ENCODE data around the gene BARX2.

The BARX2 gene

DNA sequence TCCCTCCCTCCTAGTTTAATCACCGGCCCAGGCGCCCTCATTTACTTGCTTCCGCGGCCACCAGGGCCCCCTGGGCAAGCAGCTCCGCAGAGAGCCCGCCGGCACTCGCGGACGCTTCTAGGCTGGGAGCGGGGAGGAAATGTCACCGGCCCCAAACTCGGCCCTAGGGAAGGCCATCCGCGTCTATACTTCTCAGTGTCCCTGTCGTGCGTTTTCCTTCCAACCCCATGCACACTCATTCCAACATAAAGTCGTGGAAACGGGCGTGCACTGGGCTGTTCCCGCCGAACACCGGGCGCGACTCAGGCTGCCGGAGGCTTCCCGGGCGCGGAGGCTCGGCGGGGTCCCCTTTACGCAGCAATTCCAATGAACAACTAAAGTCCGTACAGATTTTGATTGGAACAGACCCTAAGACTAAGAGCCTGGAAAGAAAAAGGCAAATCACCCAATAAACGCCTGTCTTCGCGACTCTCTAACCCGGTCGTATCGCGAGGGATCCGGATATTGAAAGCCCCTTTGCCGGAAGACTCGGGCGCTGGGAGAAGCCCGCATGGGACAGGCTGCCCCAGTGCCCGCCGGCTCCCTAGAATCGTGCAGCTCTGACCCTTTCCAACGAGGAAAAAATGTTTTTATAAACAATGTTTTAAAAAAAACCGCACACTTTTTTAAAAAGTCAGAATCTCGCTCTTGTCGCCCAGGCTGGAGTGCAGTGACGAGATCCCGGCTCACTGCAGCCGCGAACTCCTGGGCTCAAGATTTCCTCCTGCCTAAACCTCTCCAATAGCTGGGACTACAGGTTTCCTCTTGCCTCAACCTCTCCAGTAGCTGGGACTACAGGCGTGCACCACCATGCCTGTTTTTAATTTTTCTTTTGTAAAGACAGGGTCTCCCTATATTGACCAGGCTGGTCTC is 1.3 kb upstream of the BARX2 start:
- no peak for DNase-seq

DNA sequence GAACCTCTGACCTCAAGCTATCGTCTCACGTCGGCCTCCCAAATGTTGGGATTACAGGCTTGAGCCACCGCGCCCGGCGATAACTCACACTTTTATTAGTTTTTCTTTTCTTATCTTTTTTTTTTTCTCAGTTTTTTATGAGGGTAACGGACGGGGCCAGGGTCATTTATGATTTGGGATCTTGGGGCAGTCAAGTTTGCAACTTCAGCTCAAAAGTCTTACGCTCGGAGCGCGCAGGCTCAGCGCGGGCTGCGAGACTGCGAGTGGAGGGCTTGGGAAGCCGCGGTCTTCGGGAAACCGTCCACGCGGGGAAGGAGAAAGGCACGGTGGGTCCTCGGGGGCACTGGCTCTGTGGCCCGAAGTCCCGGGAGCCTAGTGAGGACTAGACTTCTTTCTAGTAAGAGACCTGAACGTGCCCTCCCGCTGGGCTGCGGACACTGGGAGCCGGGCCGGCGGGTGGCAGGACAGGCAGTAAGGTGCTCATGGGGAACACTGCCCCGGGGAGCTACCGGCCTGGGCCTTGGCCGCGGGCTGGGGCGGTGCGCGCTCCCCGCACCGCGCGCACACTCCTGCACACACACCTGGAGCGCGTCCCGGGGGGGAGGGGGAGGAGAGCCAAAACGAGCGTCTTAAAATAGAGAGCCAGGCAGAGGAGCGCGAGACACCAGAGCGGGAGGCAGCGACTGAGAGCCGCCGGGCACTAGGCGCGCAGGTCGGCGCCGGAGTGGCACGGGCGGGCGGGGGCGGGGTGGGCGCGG is 476 bp upstream of the BARX2 start:
- no peak for DNase-seq

DNA sequence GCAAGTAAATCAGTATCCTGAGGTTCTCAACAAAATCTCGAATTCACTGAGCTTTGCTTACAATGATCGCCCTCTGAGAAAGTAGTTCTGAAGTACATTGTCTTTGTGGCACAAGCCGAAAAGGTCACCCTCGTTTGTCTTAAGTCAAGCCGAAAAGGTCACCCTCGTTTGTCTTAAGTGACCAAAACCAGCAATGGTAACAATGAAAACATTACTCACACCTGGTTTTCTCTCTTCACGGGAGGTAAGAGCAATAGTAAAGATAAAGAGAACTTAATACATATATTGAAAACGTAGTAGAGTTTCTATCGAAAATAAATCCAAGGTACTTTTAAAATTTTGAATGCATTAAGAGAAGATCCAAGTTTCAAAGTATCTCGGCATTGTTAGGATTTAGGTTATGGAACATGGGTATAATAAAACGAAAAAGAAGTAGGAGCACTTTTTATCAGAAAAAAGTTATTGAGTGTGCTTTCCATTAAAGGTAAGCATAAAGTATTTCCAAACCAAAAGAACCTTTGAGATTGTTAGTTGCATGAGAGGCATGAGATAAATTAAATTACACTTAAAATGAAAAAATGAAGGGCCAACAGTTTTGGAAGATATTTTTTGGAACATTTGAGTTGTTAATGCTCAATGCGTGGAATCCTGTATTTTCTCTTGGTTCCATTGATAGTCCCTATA is 1.2 kb downstream of the BARX2 start:
- DNase-seq: no peak

DNA sequence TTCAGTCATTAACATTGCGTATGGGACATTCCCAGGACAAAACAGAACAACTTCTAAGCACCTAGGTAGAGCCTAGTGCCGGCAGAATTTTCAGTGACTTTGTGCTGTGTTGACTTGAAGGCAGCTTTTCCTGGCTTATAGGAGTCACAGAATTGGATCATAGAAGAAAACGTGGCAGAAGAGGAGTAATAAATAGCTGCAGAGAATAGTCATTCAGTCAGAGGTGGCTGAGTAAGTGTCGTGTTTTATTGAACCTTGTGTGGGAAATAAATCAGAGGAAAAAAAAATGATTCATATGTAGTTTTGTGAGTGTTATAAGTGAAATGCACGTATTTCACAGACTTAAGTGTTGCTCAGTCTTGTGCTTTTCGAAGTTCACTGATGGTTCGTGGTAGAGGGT is 2.1 kb downstream of the BARX2 start:
- DNase-seq: no peak

DNA sequence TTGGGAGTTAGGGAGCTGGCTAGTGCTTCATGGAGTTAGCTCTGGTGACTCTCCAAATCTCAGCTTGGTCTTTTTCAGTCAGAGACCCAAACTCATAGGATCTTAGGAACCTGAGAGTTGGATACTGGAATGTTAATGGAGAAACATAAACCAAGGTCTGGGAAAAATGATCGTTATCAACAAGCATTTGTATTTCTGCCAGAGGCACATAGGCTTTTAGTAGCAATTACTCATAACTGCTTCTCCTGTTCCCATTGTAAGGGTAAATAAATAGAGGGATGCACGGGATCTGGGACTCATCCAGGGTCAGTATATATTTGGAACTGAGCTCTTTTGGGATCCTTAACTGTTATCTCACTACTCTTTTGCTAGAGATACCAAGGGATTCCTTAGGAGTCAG is 4.8 kb downstream of the BARX2 start:
- DNase-seq: no peak

DNA sequence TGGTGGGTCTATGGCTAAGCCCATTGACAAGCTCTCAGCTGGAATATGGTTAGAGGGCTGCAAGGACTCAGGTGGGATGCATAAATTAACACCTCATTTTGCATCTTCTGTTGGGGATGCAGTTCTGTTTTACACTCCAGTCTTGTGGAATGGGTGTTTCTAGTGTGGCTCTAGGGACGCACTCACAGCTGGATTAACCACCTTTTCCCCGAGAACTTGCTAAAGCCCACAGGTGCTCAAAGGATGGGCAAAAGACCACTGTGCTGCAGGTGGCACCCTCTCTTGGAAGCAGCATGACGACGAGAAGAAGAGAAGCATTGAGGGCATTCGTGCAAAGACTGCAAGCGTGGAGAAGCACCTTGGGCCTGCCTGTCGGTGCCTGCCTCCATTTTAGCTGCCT is 6.9 kb downstream of the BARX2 start:
- no peak for DNase-seq

DNA sequence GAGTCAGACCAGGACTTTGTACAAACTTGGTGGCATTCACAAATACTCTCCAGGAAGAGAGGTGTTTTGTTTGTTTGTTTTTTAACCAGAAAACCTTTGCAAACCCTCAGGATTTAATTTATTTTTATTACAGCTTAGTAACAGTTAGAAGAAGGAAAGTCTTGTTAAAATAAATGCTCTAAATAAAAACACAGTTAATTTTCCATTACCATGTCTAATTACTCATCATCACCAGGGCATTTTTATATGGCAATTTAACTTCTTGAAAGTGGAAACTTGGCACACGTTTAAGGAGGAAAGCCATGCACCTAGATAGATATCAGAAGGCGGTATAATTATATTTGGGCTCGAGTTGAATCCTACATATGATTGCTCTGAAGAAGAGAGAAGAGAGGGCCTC is 7.4 kb downstream of the BARX2 start:
- DNase-seq: no peak

DNA sequence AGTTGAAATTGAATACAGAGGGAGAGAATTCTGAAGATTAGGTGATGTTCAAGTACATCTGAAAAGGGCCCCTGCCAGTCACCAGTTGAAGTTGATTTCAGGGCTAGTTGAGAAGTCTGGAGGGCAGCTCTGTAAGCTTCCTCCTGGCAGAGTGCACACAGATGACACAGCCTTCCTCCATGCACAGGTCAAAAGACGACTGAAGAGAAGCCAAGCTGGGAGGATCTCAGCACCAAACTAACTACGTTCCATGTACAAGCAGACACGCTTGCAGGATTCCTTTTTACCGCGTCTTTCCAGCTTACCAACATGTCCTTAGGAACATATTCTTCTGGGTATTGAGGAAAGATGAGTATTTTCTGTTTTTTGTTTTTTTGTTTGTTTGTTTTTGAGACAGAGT is 7.9 kb downstream of the BARX2 start:
- no peak for DNase-seq

DNA sequence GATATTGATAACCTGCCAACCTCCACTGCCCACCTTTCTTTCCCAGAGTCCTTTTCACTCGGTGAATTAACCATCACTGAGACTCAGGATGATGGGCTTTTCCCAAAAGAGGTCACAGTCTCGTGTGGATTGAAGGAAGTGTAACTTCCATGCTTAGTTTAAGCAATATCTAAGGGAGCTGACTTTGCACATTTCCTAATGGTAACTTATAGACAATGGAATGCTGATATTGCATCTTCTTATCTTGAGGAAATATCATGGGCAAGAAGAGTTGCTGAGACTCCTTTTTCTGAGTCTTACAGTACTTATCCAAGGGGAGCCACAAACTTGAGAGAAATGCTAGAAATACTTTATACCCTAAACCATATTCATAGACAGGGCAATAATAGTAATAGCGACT is 8.8 kb downstream of the BARX2 start:
- DNase-seq: no peak

DNA sequence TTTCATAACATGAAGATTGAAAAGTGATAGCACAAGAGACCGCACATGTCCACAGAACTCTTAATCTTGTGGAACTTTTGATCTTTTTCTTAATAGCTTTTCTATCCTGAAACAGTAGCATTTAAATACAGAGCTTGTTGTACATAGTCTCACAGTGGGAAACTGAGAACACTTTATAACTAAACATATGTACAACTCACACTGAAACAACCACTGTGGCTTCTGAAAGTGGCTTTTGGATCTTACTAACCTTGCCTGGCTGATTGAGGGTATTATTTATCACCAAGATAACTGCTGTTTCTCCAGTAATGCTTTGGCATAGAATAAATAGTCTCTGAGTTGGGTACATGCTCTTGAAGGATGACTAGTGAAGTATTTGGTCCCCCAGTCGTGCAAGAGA is 10.2 kb downstream of the BARX2 start:
- DNase-seq: no peak

DNA sequence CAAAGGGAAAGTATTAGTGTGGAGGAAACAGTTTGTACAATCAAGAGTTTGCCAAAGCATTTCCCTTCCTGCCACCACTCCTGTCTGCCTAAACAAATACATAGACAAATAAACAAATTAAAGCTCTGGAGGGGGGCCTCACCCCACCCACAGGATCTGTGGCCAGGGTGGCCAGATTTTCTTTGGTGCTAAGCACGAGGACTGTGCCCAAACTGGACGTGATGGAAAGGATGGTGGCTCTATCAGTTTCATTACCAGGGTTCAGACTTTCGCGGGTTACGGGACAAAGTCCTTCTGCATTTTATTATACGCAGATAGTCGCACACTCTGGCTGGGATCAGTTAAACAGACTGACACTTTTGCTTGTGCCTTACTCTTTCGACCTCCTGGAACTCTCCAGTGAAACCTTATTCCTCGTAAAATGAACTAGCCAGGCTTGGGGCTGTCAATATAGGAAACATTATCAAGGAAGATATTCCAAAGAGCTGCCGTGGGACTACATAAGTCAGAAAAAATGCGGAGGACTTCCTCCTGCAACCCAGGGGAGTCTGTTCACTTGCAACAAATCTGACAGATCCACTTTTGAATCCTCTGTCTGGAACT is 11.2 kb downstream of the BARX2 start:
- no peak for DNase-seq

DNA sequence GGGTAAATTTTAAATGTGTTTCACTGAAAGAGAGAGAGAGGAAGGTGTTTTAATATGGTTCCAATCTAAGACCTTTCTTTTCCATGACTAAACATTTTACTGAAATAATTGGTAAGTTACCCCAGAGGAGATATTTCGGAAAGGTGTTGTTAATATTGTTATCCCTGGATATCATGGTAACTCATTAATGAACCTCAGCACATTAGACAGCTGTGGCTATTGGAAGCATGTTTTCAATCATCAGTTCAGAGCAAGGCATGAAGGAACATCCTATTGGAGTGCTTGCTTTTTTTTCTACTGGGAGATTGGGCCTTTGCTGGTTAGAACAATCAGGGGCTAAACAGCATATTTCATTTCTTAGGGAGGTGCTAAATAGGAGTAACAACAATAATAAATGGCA is 11.8 kb downstream of the BARX2 start:
- DNase-seq: no peak

DNA sequence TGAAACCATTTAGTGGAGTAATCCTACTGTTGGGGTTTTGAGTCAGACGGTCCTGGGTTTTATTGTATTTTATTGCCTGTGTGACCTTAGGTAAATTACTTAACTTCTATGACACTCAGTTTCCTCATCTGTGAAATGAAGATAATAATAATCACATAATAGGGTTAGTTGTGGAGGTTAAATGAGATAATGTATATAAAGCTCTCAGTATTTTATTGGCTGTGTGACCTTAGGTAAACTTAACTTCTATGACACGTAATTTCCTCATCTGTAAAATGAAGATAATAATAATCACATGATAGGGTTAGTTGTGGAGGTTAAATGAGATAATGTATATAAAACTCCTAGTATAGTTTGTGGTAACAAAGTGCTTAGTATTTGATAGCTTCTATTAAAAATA is 13.2 kb downstream of the BARX2 start:
- DNase-seq: no peak

DNA sequence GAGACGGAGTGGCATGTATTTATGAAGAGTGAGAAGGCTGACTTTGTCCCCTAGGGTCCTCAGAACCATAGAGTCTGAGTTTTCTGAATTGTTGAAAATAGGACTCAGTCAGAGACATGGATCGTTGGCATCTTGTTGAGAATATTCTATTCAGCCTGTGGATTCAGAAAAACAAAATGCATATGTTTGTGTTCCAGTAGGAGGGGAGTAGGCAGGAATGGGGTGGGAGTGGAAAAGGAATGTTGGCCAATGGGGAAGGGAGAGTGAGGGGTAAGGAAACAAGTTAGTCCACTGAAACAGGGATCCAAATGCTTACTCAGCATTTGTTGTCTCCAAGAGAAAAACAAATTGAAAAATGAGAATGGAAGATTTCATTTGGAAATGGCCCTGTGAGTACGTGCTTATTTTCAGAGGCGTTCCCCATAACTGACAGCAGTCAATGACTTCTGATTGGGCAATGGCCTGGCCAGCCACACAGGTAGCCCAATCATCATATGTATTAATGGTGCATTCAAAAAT is 14.7 kb downstream of the BARX2 start:
- no peak for DNase-seq

DNA sequence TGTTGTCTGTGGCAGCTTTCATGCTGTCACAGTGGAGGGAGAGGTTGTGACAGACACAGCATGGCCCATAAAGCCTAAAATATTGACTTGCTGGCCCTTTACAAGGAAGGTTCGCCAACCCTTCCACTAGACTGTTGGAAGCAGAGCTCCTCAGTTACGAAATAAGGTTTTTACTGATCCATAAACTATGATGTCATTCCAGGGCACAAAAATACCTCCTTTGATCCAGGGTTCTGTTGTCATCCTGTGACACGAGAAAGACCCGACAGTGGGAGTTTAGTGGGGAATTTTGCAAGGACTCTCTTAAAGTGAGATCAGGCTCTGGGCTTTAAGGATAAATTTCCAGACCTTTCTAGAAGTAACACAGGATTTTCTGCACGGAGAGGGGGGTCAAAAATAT is 15.7 kb downstream of the BARX2 start:
- no peak for DNase-seq

DNA sequence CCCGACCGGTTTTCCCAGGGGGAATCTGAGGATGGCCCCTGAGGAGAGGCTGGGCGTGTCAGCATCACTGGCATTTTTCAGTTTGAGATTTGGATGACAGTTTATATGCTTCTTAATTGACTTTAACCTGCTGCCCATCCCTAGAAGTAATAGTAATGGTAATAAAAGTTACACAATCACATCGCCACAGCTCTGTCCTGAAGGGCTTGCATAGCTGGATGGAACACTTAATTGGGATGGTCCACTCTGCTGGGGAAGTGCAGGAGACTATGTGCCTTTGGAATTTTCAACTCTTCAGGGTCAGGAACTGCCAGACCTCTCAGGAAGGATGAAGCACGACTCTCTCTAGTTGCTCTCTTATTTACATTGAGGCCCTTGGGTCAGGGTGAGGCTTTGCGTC is 16.2 kb downstream of the BARX2 start:
- no peak for DNase-seq

DNA sequence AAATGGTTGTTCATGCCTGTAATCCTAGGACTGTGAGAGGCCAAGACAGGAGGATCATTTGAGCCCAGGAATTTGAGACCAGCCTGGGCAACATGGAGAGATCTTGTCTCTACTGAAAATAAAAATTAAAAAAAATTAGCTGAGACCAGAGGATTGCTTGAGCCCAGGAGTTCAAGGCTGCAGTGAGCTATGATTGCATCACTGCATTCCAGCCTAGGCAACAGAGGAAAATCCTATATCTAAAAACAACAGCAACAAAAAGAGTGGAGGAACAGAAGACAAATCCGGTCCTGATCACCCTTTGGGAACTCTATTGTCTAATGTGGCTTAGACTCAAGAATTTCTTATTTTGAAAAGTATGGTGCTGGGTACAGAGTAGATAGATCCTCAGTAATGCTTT is 17.3 kb downstream of the BARX2 start:
- DNase-seq: no peak

DNA sequence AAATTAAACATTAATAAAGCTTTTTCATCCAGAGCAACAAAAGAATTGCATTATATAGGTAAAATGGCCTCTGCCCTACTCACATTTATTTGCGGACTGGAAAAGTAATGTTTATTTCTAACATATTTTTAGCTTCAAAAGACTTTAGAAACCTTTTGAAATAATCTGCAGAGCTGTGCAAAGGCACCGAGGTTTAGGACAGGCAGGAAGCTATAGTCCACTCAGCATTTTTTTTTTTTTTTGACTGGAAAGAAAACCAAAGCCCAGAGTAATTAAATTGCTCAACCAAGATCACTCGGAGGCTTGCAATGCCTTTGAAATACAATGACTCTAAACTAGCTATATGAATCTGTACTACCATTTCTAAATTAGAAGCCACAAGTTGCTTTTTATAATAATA is 19.1 kb downstream of the BARX2 start:
- no peak for DNase-seq

DNA sequence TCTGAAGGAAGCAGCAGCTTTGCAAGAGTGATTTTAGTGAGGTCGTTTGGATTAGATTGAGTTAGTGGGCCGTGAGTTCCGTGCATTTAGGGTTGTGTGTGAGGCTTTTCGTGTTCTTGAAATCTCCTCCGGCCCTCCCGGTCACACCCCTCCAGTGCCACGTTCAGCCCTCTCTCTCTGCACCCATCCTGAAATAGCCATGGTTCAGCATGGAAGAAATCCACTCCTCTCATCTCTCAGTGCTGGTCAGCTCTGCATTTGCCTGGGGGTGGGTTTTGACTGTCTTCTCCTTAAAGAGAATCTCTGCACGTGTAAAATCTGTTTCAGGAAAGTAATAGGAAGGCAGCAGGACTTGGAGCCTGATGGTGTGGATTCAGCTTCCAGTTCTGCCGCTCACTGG is 19.8 kb downstream of the BARX2 start:
- no peak for DNase-seq

DNA sequence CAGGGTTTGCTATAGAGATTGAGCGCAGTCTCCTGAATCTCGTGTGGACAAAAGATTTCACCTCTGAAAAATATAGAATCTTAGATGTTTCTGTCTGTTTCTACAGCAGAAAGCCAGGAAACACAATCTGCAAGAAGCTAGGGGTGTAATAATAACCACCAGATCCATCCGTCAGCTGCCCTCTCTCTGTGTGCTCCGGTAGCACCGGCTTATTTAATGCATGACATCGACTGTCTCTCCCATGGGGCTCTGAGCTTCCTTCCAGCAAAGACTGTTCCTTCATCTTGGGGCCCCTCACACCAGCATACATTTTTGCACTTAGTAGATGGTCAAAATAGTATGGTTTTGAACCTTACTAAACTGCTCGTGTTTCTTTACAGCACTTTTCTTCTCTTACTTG is 20.2 kb downstream of the BARX2 start:
- no peak for DNase-seq

DNA sequence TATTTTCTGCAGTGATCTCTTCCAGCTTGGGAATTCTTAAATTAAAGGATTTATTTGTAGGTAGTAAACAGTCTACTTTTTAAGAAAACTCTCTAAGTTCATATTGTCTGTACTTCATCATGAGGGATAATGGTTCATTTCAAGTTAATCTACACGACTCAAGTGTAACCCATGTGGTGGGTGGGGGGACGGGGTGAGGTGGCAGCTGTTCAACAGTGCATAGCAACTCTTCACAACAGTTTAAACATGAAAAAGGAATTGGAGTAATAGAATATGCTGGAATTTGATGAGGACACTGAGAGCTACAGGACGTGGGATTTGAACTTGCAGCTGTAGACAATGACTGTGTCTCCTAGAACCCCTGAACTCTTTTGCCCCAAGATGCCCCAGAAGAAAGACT is 20.8 kb downstream of the BARX2 start:
- no peak for DNase-seq

DNA sequence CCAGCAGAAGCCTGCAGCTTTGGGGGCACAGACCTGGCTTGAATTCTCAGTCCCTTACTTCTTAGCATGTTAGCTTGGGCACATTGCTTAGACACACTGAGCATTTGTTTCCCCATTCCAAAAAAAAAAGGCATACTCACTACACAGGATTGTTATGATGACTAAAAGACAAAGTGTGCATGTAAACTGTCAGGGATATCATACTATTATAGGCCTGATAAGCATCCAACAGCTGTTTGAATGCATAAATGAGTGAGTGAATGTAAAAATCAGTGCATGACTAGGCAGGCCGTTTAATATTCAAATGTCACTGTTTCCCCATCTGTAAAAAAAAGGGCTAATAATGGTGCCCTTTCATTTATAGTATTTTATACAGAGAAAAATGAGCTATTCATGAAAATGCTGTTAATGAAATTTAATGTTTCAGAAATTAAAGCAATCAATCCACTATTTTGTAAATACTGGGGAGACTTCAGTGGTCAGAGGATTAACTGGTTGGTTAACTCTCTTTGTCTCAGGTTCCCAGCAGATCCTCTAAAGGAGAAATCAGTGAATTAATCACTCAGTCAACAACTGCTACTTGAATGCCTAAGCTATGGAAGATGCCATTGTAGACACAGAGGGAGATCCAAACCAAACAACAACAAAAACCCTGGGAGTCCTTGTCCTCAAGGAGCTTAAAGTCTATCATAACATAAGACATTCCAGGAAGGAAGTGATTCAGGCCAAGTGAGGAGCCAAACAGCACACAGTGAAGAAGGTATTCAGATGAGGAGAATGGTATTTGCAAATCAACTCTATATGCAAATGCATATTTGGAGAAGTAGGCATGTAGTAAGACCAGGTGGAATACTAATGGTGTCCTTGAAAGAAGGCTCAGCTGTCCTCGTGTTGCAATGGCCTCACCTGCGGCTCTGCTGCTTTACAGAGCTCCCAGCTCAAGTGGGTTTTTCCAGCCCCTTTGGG is 26.8 kb downstream of the BARX2 start:
- no peak for DNase-seq

Data from T-helper 9 cell (primary cell).